Naive B cell (primary cell): ENCODE results near the gene KIR2DL3. TPM values are rescaled to one million over a fixed set of nuclear protein-coding genes. Genes with fewer than 3 reads are reported as not detected.
"Not testable (repeated sequence)": the region's sequence is repeated elsewhere in the genome, so short reads cannot be mapped to it uniquely, and the experiment has no call there.

ENCODE experiments used
- ATAC-seq, 2 donors: fragments of 150-1000 bp; cut with Tn5 transposase; 2 replicates each; pipeline ENCODE4 v1.10.0; 2021; ENCODE audit warnings: low read depth in 2 of 2, mild to moderate bottlenecking in 2 of 2, moderate library complexity in 2 of 2
- DNase-seq: peaks from one replicate; pipeline ENCODE4 v3.0.0; 2022
- H3K27ac Mint-ChIP-seq, 6 donors: one replicate each; pipeline ENCODE4 v1.8.0; 2020 to 2022; ENCODE audit warnings: mild to moderate bottlenecking in 6 of 6, mixed read lengths in 6 of 6, moderate library complexity in 5 of 6, inconsistent platforms in 2 of 6
- H3K27me3 Mint-ChIP-seq, 3 donors: one replicate each; pipeline ENCODE4 v1.8.0; 2021 to 2022; ENCODE audit warnings: mixed read lengths in 3 of 3, mild to moderate bottlenecking in 1 of 3
- H3K36me3 Mint-ChIP-seq, 2 donors: one replicate each; pipeline ENCODE4 v1.8.0; 2020 to 2022; ENCODE audit warnings: mixed read lengths in 2 of 2, inconsistent platforms in 1 of 2, mild to moderate bottlenecking in 1 of 2
- H3K4me1 Mint-ChIP-seq, 3 donors: one replicate each; pipeline ENCODE4 v1.8.0; 2020 to 2022; ENCODE audit warnings: mixed read lengths in 3 of 3, inconsistent platforms in 1 of 3, mild to moderate bottlenecking in 1 of 3, moderate library complexity in 1 of 3
- H3K4me3 Mint-ChIP-seq, 8 donors: one replicate each; pipeline ENCODE4 v1.8.0; 2020 to 2022; ENCODE audit warnings: mild to moderate bottlenecking in 8 of 8, mixed read lengths in 8 of 8, moderate library complexity in 8 of 8, inconsistent platforms in 2 of 8
- H3K9me3 Mint-ChIP-seq, 7 donors: one replicate each; pipeline ENCODE4 v1.8.0; 2020 to 2022; ENCODE audit warnings: mixed read lengths in 7 of 7, mild to moderate bottlenecking in 5 of 7, inconsistent platforms in 2 of 7, moderate library complexity in 1 of 7
- polyA plus RNA-seq, 6 donors: library from polyadenylated mRNA; unstranded; fragments of 300-500 nt; fragmentation: Illumina TruSeq; gene quantifications; one replicate each; pipeline ENCODE4 v1.2.3, GENCODE V29; 2021; ENCODE audit warnings: low read depth in 6 of 6

Gene KIR2DL3
- polyA plus RNA-seq, 6 donors from 2014 or later, result not detected

GRCh38 chr19:54786091-54786723 is 47.9 kb downstream of the KIR2DL3 start:
- DNase-seq, H3K4me3 Mint-ChIP-seq, H3K27ac Mint-ChIP-seq, H3K9me3 Mint-ChIP-seq, ATAC-seq, H3K36me3 Mint-ChIP-seq, H3K4me1 Mint-ChIP-seq: not testable (repeated sequence)
- peaks cover 18 to 62% (median 53%) of the 10 kb centered on the region in 3 donors for H3K27me3 Mint-ChIP-seq

- H3K27me3 Mint-ChIP-seq, result peaks cover 18 to 45% (median 37%) of the 10 kb centered on the region in 3 donors
- not testable (repeated sequence) for ATAC-seq, H3K36me3 Mint-ChIP-seq, H3K9me3 Mint-ChIP-seq, H3K27ac Mint-ChIP-seq, DNase-seq, H3K4me3 Mint-ChIP-seq
- peaks cover 6 to 18% (median 8%) of the 10 kb centered on the region in 3 donors for H3K4me1 Mint-ChIP-seq
Measured at GRCh38 chr19:54788154-54788553, 49.8 kb downstream of the KIR2DL3 start.

GRCh38 chr19:54790711-54791110 is 52.4 kb downstream of the KIR2DL3 start:
- H3K4me3 Mint-ChIP-seq, result no peak overlapping the region
- no peaks in the 10 kb centered on the region for H3K36me3 Mint-ChIP-seq
- DNase-seq (no peak), ATAC-seq (no peak)
- peaks cover 0 to 4% (median 0%) of the 10 kb centered on the region in 7 donors for H3K9me3 Mint-ChIP-seq
- peaks cover 8 to 28% (median 26%) of the 10 kb centered on the region in 3 donors for H3K27me3 Mint-ChIP-seq
- H3K4me1 Mint-ChIP-seq, result peaks cover 12 to 26% (median 16%) of the 10 kb centered on the region in 3 donors
- H3K27ac Mint-ChIP-seq, result no peak overlapping the region

- Mint-ChIP-seq H3K27ac (peak overlapping the region in 1 of 6 donors; percentile 50), H3K36me3 (no peaks in the 10 kb centered on the region), H3K4me3 (peak overlapping the region in 3 of 8 donors; percentile 5 to 64 (median 49)), H3K4me1 (peaks cover 14 to 30% (median 20%) of the 10 kb centered on the region in 3 donors), H3K27me3 (peaks cover 7 to 24% (median 21%) of the 10 kb centered on the region in 3 donors), H3K9me3 (peaks cover 0 to 4% (median 0%) of the 10 kb centered on the region in 7 donors)
- no peak for DNase-seq
- ATAC-seq, result no peak
Measured at GRCh38 chr19:54791476-54791875, 53.2 kb downstream of the KIR2DL3 start.

- peak overlapping the region in 4 of 6 donors; percentile 46 to 73 (median 60) for H3K27ac Mint-ChIP-seq
- no peak for ATAC-seq
- H3K9me3 Mint-ChIP-seq, result no peaks in the 10 kb centered on the region
- no peak for DNase-seq
- H3K36me3 Mint-ChIP-seq, result no peaks in the 10 kb centered on the region
- peaks cover 11 to 30% (median 20%) of the 10 kb centered on the region in 3 donors for H3K4me1 Mint-ChIP-seq
- peak overlapping the region; percentile 70 to 81 (median 75) for H3K4me3 Mint-ChIP-seq
- H3K27me3 Mint-ChIP-seq, result peaks cover 8 to 21% (median 20%) of the 10 kb centered on the region in 3 donors
Measured at GRCh38 chr19:54792814-54793213, 54.5 kb downstream of the KIR2DL3 start.

- ATAC-seq (no peak), DNase-seq (no peak)
- H3K9me3 Mint-ChIP-seq, result peaks cover 0 to 10% (median 0%) of the 10 kb centered on the region in 7 donors
- H3K4me3 Mint-ChIP-seq, result no peak overlapping the region
- H3K36me3 Mint-ChIP-seq, result no peaks in the 10 kb centered on the region
- peaks cover 7 to 25% (median 15%) of the 10 kb centered on the region in 3 donors for H3K27me3 Mint-ChIP-seq
- peaks cover 11 to 30% (median 20%) of the 10 kb centered on the region in 3 donors for H3K4me1 Mint-ChIP-seq
- peak overlapping the region in 1 of 6 donors; percentile 3 for H3K27ac Mint-ChIP-seq
Measured at GRCh38 chr19:54795758-54796157, 57.4 kb downstream of the KIR2DL3 start.

Other genes with a start within 250 kb of the KIR2DL3 start
- under 1 TPM in 3 of 6 donors, not detected in 3; 0.55 to 0.93 (median 0.66) TPM for gene LAIR2, start 235.7 kb upstream of the KIR2DL3 start, polyA plus RNA-seq
- gene LILRA2, start 164.7 kb upstream of the KIR2DL3 start, polyA plus RNA-seq, result 1 to 10 TPM; 1.4 to 9.2 (median 2.9) TPM
- 1 to 10 TPM in 1 of 6 donors, under 1 TPM in 4, not detected in 1; 0.35 to 1.4 (median 0.41) TPM for gene LILRA1, start 144.9 kb upstream of the KIR2DL3 start, polyA plus RNA-seq
- 10 to 100 TPM; 23.7 to 35.7 (median 27.9) TPM for gene LILRB1, start 108.0 kb upstream of the KIR2DL3 start, polyA plus RNA-seq
- under 1 TPM in 2 of 6 donors, not detected in 4; 0.16 to 0.48 TPM for gene LILRB4, start 75.5 kb upstream of the KIR2DL3 start, polyA plus RNA-seq
- not detected for gene KIR3DL3, start 14.1 kb upstream of the KIR2DL3 start, polyA plus RNA-seq
- gene KIR2DL1, start 31.3 kb downstream of the KIR2DL3 start, polyA plus RNA-seq, result not detected
- gene KIR2DL4, start 65.1 kb downstream of the KIR2DL3 start, polyA plus RNA-seq, result not detected
- gene KIR3DL1, start 78.0 kb downstream of the KIR2DL3 start, polyA plus RNA-seq, result under 1 TPM in 2 of 6 donors, not detected in 4; 0.26 to 0.53 TPM
- not detected for gene KIR2DS4, start 94.2 kb downstream of the KIR2DL3 start, polyA plus RNA-seq
- gene KIR3DL2, start 111.9 kb downstream of the KIR2DL3 start, polyA plus RNA-seq, result under 1 TPM in 2 of 6 donors, not detected in 4; 0.25 to 0.39 TPM
- 1 to 10 TPM in 2 of 6 donors, under 1 TPM in 1, not detected in 3; 0.63 to 5.4 (median 1.1) TPM for gene FCAR, start 135.7 kb downstream of the KIR2DL3 start, polyA plus RNA-seq
- gene NCR1, start 167.6 kb downstream of the KIR2DL3 start, polyA plus RNA-seq, result not detected
- gene NLRP7, start 209.0 kb downstream of the KIR2DL3 start, polyA plus RNA-seq, result not detected
- 1 to 10 TPM in 3 of 6 donors, under 1 TPM in 2, not detected in 1; 0.52 to 5.9 (median 1.2) TPM for gene NLRP2, start 227.9 kb downstream of the KIR2DL3 start, polyA plus RNA-seq